ENCODE results near the gene OGFOD1. TPM values are rescaled to one million over a fixed set of nuclear protein-coding genes. Genes with fewer than 3 reads are reported as not detected.

The OGFOD1 gene
- total and polyA plus RNA-seq, 2 experiments from 2014 or later = 74.5 to 76.3 TPM

DNA sequence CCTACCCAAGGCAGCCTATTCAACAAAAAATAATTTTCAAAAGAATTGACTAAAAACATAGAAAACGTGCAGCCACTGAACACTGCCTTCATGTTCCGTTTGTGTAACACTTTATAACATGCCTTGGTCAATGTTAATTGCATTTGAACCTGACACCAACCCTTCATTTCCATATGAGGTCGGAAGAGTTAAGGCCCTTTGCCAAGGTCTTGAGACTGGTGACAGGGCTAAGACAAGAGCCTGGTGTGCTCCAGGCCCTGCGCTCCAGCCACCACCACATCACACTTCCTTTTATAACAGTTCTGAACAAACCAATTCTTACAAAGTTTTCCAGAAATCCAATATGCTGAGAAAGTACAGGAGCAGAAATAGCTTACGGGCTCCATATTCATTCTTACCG, 64.3 kb downstream of the OGFOD1 start:
- no peak for ATAC-seq

GRCh38 chr16:56517206-56517605, 65.9 kb downstream of the OGFOD1 start:
- H3K4me1 ChIP-seq (ENCODE audit: insufficient read depth) = peaks cover 9% of the 10 kb centered on the region
- no peak for ATAC-seq
- Mint-ChIP-seq H3K4me3 (no peak overlapping the region), H3K36me3 (ENCODE audit: low read depth) (no peaks in the 10 kb centered on the region), H3K4me1 (peaks cover 6% of the 10 kb centered on the region; the same call in 2 of the 3 replicates), H3K27ac (no peak overlapping the region), H3K27me3 (ENCODE audit: insufficient read depth, low read depth, poor library complexity) (peaks cover 4% of the 10 kb centered on the region), H3K9me3 (no peaks in the 10 kb centered on the region)
- no peak overlapping the region for H3K4me3 ChIP-seq
- H4K20me1 ChIP-seq (replicated peaks; ENCODE audit: insufficient read depth) = no peaks in the 10 kb centered on the region; the same call in 1 of the 2 replicates
- H3K79me2 ChIP-seq (replicated peaks; ENCODE audit: insufficient read depth) = peaks cover 3% of the 10 kb centered on the region; the same call in 1 of the 2 replicates
- no peak for DNase-seq (ENCODE audit: low spot score)
- H3F3A ChIP-seq (replicated peaks; ENCODE audit: low read depth) = 0 out of 2 replicates have a peak, but pooled peaks cover 5% of the 10 kb centered on the region
- H3K9me2 ChIP-seq (ENCODE audit: insufficient read depth) = no peaks in the 10 kb centered on the region
- no peaks in the 10 kb centered on the region for H3K36me3 ChIP-seq (ENCODE audit: insufficient read depth)
- no peak overlapping the region for H3K27ac ChIP-seq (ENCODE audit: low read depth)
- no peaks in the 10 kb centered on the region for H3K27me3 ChIP-seq (ENCODE audit: insufficient read depth)
- no peak overlapping the region for H2AFZ ChIP-seq
- no peak overlapping the region for H3K4me2 ChIP-seq
- TF ChIP-seq EZH2 (IDR thresholded peaks at IDR 0.05; ENCODE audit: low read depth, unreplicated experiment) (no peak), CTCF (conservative IDR thresholded peaks at IDR 0.05; ENCODE audit: low read depth in 2 of 2) (no peak), ZNF331 (CRISPR knock-in tag; IDR thresholded peaks at IDR 0.05; ENCODE audit: low read depth) (no peak), CREB1 (CRISPR knock-in tag; IDR thresholded peaks at IDR 0.05; ENCODE audit: low read depth) (no peak), EZH2phosphoT487 (IDR thresholded peaks at IDR 0.05; ENCODE audit: unreplicated experiment) (no peak), NANOG (IDR thresholded peaks at IDR 0.05; ENCODE audit: borderline replicate concordance) (no peak), STAT1 (IDR thresholded peaks at IDR 0.05; ENCODE audit: unreplicated experiment) (no peak), POLR2AphosphoS5 (IDR thresholded peaks at IDR 0.05; ENCODE audit: low read depth) (no peak), ZNF114 (CRISPR knock-in tag; IDR thresholded peaks at IDR 0.05) (no peak), ETS1 (IDR thresholded peaks at IDR 0.05) (no peak)
- TF ChIP-seq, protein P1, sequence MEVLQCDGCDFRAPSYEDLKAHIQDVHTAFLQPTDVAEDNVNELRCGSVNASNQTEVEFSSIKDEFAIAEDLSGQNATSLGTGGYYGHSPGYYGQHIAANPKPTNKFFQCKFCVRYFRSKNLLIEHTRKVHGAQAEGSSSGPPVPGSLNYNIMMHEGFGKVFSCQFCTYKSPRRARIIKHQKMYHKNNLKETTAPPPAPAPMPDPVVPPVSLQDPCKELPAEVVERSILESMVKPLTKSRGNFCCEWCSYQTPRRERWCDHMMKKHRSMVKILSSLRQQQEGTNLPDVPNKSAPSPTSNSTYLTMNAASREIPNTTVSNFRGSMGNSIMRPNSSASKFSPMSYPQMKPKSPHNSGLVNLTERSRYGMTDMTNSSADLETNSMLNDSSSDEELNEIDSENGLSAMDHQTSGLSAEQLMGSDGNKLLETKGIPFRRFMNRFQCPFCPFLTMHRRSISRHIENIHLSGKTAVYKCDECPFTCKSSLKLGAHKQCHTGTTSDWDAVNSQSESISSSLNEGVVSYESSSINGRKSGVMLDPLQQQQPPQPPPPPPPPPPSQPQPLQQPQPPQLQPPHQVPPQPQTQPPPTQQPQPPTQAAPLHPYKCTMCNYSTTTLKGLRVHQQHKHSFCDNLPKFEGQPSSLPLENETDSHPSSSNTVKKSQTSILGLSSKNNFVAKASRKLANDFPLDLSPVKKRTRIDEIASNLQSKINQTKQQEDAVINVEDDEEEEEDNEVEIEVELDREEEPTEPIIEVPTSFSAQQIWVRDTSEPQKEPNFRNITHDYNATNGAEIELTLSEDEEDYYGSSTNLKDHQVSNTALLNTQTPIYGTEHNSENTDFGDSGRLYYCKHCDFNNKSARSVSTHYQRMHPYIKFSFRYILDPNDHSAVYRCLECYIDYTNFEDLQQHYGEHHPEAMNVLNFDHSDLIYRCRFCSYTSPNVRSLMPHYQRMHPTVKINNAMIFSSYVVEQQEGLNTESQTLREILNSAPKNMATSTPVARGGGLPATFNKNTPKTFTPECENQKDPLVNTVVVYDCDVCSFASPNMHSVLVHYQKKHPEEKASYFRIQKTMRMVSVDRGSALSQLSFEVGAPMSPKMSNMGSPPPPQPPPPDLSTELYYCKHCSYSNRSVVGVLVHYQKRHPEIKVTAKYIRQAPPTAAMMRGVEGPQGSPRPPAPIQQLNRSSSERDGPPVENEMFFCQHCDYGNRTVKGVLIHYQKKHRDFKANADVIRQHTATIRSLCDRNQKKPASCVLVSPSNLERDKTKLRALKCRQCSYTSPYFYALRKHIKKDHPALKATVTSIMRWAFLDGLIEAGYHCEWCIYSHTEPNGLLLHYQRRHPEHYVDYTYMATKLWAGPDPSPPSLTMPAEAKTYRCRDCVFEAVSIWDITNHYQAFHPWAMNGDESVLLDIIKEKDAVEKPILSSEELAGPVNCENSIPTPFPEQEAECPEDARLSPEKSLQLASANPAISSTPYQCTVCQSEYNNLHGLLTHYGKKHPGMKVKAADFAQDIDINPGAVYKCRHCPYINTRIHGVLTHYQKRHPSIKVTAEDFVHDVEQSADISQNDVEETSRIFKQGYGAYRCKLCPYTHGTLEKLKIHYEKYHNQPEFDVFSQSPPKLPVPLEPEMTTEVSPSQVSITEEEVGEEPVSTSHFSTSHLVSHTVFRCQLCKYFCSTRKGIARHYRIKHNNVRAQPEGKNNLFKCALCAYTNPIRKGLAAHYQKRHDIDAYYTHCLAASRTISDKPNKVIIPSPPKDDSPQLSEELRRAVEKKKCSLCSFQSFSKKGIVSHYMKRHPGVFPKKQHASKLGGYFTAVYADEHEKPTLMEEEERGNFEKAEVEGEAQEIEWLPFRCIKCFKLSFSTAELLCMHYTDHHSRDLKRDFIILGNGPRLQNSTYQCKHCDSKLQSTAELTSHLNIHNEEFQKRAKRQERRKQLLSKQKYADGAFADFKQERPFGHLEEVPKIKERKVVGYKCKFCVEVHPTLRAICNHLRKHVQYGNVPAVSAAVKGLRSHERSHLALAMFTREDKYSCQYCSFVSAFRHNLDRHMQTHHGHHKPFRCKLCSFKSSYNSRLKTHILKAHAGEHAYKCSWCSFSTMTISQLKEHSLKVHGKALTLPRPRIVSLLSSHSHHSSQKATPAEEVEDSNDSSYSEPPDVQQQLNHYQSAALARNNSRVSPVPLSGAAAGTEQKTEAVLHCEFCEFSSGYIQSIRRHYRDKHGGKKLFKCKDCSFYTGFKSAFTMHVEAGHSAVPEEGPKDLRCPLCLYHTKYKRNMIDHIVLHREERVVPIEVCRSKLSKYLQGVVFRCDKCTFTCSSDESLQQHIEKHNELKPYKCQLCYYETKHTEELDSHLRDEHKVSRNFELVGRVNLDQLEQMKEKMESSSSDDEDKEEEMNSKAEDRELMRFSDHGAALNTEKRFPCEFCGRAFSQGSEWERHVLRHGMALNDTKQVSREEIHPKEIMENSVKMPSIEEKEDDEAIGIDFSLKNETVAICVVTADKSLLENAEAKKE (CRISPR knock-in tag; IDR thresholded peaks at IDR 0.05) = no peak

More for the DNA sequence above, 64.3 kb downstream of the OGFOD1 start:
- no peak overlapping the region for H3K4me3 ChIP-seq
- H3K4me3 Mint-ChIP-seq = no peak overlapping the region
- H2AFZ ChIP-seq = no peak overlapping the region
- peaks cover 3% of the 10 kb centered on the region; the same call in 1 of the 2 replicates for H3K79me2 ChIP-seq (replicated peaks; ENCODE audit: insufficient read depth)
- no peak for DNase-seq (ENCODE audit: low spot score)
- H3K4me1 ChIP-seq (ENCODE audit: insufficient read depth) = peaks cover 9% of the 10 kb centered on the region
- H3K9me2 ChIP-seq (ENCODE audit: insufficient read depth) = no peaks in the 10 kb centered on the region
- H3K36me3 ChIP-seq (ENCODE audit: insufficient read depth) = no peaks in the 10 kb centered on the region
- H3K4me2 ChIP-seq = no peak overlapping the region
- no peaks in the 10 kb centered on the region for H3K9me3 Mint-ChIP-seq
- no peak overlapping the region for H3K27ac Mint-ChIP-seq
- no peaks in the 10 kb centered on the region for H3K36me3 Mint-ChIP-seq (ENCODE audit: low read depth)
- peaks cover 5% of the 10 kb centered on the region; the same call in 2 of the 3 replicates for H3K4me1 Mint-ChIP-seq
- no peak for TF ChIP-seq CREB1 (CRISPR knock-in tag; IDR thresholded peaks at IDR 0.05; ENCODE audit: low read depth)
- no peaks in the 10 kb centered on the region for H3K27me3 ChIP-seq (ENCODE audit: insufficient read depth)
- H3F3A ChIP-seq (replicated peaks; ENCODE audit: low read depth) = 0 out of 2 replicates have a peak, but pooled peaks cover 5% of the 10 kb centered on the region
- no peak overlapping the region for H3K27ac ChIP-seq (ENCODE audit: low read depth)
- H4K20me1 ChIP-seq (replicated peaks; ENCODE audit: insufficient read depth) = no peaks in the 10 kb centered on the region; the same call in 1 of the 2 replicates
- H3K27me3 Mint-ChIP-seq (ENCODE audit: insufficient read depth, low read depth, poor library complexity) = peaks cover 4% of the 10 kb centered on the region
